ENCODE data around the gene HS3ST6.

Gene HS3ST6

GRCh38 chr16:1914988-1915387 is 3.2 kb downstream of the HS3ST6 start:
- TF ChIP-seq, protein P1, sequence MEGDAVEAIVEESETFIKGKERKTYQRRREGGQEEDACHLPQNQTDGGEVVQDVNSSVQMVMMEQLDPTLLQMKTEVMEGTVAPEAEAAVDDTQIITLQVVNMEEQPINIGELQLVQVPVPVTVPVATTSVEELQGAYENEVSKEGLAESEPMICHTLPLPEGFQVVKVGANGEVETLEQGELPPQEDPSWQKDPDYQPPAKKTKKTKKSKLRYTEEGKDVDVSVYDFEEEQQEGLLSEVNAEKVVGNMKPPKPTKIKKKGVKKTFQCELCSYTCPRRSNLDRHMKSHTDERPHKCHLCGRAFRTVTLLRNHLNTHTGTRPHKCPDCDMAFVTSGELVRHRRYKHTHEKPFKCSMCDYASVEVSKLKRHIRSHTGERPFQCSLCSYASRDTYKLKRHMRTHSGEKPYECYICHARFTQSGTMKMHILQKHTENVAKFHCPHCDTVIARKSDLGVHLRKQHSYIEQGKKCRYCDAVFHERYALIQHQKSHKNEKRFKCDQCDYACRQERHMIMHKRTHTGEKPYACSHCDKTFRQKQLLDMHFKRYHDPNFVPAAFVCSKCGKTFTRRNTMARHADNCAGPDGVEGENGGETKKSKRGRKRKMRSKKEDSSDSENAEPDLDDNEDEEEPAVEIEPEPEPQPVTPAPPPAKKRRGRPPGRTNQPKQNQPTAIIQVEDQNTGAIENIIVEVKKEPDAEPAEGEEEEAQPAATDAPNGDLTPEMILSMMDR (IDR thresholded peaks at IDR 0.05; ENCODE audit: control insufficient read depth, extremely low read depth, insufficient read depth), result no peak

GRCh38 chr16:1914084-1914608 is 4.1 kb downstream of the HS3ST6 start:
- DNase-seq (ENCODE audit: low read depth), result no peak
- TF ChIP-seq, protein P1 (IDR thresholded peaks at IDR 0.05; ENCODE audit: control insufficient read depth, extremely low read depth, insufficient read depth), result no peak
- H3K4me3 ChIP-seq (ENCODE audit: low read depth, low read length), result no peak overlapping the region

More at GRCh38 chr16:1914988-1915387, 3.2 kb downstream of the HS3ST6 start:
- no peak overlapping the region for H3K4me3 ChIP-seq (ENCODE audit: low read depth, low read length)
- no peak for DNase-seq (ENCODE audit: low read depth)

GRCh38 chr16:1913327-1914083 is 4.7 kb downstream of the HS3ST6 start:
- H3K4me3 ChIP-seq (ENCODE audit: low read depth, low read length), result no peak overlapping the region
- TF ChIP-seq, protein P1 (IDR thresholded peaks at IDR 0.05; ENCODE audit: control insufficient read depth, extremely low read depth, insufficient read depth), result no peak
- DNase-seq (ENCODE audit: low read depth), result no peak

DNA sequence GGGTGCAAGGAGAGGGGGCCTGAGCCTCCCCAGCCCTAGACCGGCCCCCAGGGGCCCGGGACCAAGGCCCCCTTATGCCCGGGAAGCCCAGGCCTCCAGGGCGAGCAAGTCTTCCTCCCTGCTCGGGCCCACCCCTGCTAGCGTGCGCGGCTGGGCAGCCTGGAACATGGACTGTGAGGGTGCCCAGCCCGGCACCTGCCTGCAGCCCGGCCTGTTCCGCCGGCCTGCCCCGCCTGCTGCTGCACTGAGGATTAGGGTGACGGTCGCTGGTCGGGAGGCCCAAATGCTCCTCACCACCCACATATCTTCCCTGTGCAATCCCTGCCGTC is 6.0 kb downstream of the HS3ST6 start:
- no peak for DNase-seq (ENCODE audit: low read depth)
- TF ChIP-seq, protein P1 (IDR thresholded peaks at IDR 0.05; ENCODE audit: control insufficient read depth, extremely low read depth, insufficient read depth), result no peak
- H3K4me3 ChIP-seq (ENCODE audit: low read depth, low read length), result no peak overlapping the region

DNA sequence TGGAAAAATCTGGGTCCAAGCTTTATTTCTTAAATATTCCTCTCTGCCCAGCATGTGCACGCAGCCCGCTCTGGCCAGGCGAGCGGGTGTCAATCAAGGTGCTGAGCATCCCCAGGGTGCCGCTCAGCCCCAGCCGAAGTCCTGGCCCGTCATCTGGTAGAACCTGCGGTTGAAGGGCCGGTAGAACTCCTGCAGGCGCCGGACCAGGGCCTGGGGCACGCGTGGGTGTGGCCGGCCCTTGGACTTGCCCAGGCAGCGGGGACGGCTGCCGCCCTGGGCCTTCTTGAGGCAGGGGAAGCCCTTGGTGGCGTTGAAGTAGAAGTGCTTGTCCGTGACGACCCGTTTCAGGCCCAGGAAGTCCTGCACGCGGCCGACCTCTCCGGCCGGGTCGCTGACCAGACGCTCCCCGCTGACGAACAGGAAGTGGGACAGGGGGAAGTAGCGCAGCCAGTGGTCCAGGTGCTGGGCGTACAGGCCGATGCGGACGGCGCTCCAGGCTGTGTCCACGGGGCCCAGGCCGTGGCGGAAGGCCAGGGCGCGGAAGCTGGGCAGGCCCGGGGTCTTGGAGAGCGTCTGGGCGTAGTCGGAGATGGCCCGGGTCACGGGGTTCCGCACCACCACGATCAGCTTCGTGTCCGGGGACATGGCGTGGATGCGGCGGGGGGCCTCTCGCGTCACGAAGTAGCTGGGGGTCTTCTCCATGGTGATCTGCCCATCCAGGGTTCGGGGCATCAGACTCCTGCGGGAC is 6.6 kb downstream of the HS3ST6 start:
- H3K4me3 ChIP-seq (ENCODE audit: low read depth, low read length), result no peak overlapping the region
- TF ChIP-seq, protein P1 (IDR thresholded peaks at IDR 0.05; ENCODE audit: control insufficient read depth, extremely low read depth, insufficient read depth), result no peak
- DNase-seq (ENCODE audit: low read depth), result no peak

DNA sequence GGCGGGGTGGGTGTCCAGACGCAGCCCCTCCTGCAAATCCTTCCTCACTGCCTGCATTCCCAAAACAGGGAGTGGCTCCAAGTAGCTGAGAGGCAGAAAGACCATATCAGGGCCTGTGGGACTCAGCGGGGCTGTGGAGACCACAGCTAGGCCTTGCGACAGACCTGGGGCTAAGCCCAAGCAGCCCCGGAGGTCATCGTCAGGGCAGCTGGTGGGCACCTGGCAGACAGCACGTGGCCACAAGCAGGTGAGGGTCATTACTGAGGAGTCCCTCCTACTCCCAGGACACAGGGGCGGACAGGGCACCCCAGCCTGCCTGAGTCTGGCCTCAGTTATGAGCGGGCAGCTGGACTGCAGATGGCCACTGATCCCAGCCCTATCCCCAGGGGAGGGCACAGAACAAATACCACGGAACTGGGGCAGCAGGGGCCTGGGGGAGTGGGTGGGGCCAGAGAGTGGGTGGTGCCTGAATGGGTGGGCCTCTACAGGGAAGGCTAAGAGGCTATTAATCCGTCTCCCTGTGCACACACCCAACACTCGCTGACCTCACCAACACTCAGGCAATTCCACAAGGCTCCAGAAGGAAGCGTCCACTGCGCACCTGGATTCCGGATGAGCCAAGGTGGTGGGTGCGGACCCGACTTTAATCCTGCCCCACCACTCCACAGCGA is 8.5 kb downstream of the HS3ST6 start:
- no peak for DNase-seq (ENCODE audit: low read depth)
- no peak overlapping the region for H3K4me3 ChIP-seq (ENCODE audit: low read depth, low read length)
- TF ChIP-seq, protein P1 (IDR thresholded peaks at IDR 0.05; ENCODE audit: control insufficient read depth, extremely low read depth, insufficient read depth), result no peak
